Measurements from ENCODE around the gene PDCD5. TPM values are rescaled to one million over a fixed set of nuclear protein-coding genes. Genes with fewer than 3 reads are reported as not detected.
A peak's percentile ranks its signal among the peaks of the same experiment; 100 is the strongest.

PDCD5 gene, protein sequence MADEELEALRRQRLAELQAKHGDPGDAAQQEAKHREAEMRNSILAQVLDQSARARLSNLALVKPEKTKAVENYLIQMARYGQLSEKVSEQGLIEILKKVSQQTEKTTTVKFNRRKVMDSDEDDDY
- 111 and 118 TPM in 2 replicates for total RNA-seq (2021)
- long read RNA-seq, transcript PDCD5-207 (6 exons, 699 nt) = major isoform, 38 of 52 reads
- long read RNA-seq, partial matches to known transcripts = 6 of 52 reads
- long read RNA-seq, other reads (novel, unspliced or antisense) = 6 of 52 reads

DNA sequence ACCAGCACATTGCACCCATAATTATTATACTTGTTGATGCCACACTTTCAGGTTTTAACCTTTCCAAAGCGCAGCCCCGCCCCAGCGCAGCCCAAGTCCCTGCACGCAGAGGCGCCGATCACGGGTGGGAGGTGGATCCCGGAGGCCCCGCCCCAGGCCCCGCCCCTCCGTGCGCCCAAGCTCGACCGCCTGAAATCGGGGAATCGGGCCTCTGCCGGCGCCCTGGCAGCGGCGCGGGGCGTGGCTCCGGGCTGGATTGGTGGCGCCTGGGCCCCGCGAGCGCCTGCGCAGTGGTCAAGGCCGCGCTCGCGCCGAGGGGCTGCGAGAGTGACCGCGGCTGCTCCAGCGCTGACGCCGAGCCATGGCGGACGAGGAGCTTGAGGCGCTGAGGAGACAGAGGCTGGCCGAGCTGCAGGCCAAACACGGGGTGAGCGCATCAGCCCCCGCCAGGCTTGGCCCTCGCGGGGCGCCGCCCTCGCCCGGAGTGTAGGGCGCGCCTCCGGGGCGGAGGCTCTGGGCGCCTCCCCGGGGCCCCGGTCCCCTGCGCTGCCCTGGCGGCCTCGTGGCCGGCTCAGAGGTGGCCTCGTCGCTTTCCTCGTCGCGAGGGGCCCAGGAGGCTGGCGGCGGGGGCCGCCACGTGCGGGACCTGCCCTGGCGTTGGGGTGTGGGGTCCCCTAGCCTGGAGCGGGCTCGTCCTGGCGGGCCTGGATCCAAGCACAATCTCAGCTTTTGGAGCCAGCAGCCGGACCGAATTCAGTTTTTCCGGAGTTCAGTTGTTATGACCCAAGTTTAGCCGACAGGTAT, at the start of gene PDCD5:
PDCD5 (plus strand) TSS at position 290 of the 804 bp plus-strand sequence; CDS start at position 362, 72 bp downstream.
- peaks cover 31% of the 10 kb centered on the region for H3K27me3 Mint-ChIP-seq (ENCODE audit: low read depth)
- Histone ChIP-seq H4K8ac (replicated peaks; ENCODE audit: insufficient read length, low read depth, low read length) (no peak within 1 kb of the TSS), H3K23ac (ENCODE audit: insufficient read length, low read depth, low read length) (no peak within 1 kb of the TSS), H3K27ac (ENCODE audit: insufficient read length, low read depth, low read length) (no peak within 1 kb of the TSS), H3K14ac (ENCODE audit: insufficient read depth, low read length) (0 out of 2 replicates have a peak within 1 kb of the TSS, but pooled peaks have one; percentile 82), H3K9ac (ENCODE audit: extremely low read depth, insufficient read length, low read length) (peak within 1 kb of the TSS; percentile 68), H2BK120ac (ENCODE audit: low read depth, low read length, poor library complexity, severe bottlenecking) (no peak within 1 kb of the TSS), H3T11ph (ENCODE audit: low read length) (no peak within 1 kb of the TSS), H3K18ac (ENCODE audit: insufficient read length, low read depth, low read length) (no peak within 1 kb of the TSS), H3K23me2 (ENCODE audit: insufficient read length, low read depth, low read length, poor library complexity, severe bottlenecking) (peaks cover 4% of the 10 kb centered on the region), H4K91ac (ENCODE audit: insufficient read length, low read depth, low read length) (no peak within 1 kb of the TSS), H3K79me2 (ENCODE audit: insufficient read depth, low read length) (peaks cover 2% of the 10 kb centered on the region; the same call in 1 of the 2 replicates), H2BK12ac (ENCODE audit: insufficient read length, low read depth, low read length) (no peak within 1 kb of the TSS), H2AFZ (ENCODE audit: low read length) (no peak within 1 kb of the TSS), H3K79me1 (ENCODE audit: insufficient read depth, low read depth, low read length, poor library complexity, severe bottlenecking) (peaks cover 5% of the 10 kb centered on the region), H3K9me3 (ENCODE audit: control insufficient read depth, low read depth, low read length) (no peaks in the 10 kb centered on the region), H2BK5ac (ENCODE audit: insufficient read length, low read length) (no peak within 1 kb of the TSS), H3K56ac (ENCODE audit: insufficient read length, low read depth, low read length) (no peak within 1 kb of the TSS), H2AK5ac (ENCODE audit: insufficient read length, low read length) (no peak within 1 kb of the TSS), H4K20me1 (ENCODE audit: control insufficient read depth, insufficient read depth, insufficient read length) (no peaks in the 10 kb centered on the region), H2BK20ac (ENCODE audit: low read depth, low read length, poor library complexity, severe bottlenecking) (no peak within 1 kb of the TSS), H2BK15ac (ENCODE audit: low read depth, low read length) (no peak within 1 kb of the TSS), H3K4me1 (ENCODE audit: insufficient read depth, low read length) (no peaks in the 10 kb centered on the region), H3K4ac (ENCODE audit: low read depth, low read length) (no peak within 1 kb of the TSS), H3K4me2 (ENCODE audit: insufficient read depth, insufficient read length, low read length) (peak within 1 kb of the TSS; percentile 85), H4K5ac (ENCODE audit: insufficient read length, low read depth, low read length) (no peak within 1 kb of the TSS), H3K27me3 (ENCODE audit: insufficient read depth, low read length) (no peaks in the 10 kb centered on the region)
- DNase-seq = peak; percentile 92
- no peak for TF ChIP-seq CTCF (conservative IDR thresholded peaks at IDR 0.05)
- no peaks in the 10 kb centered on the region for H3K9me3 Mint-ChIP-seq
- peaks cover 8 to 9% of the 10 kb centered on the region in 2 experiments; a peak in 3 of 4 replicates for H3K4me1 Mint-ChIP-seq
- peaks cover 14 to 38% (median 33%) of the 10 kb centered on the region in 3 experiments for H3K36me3 Mint-ChIP-seq (ENCODE audit: insufficient read depth in 1 of 3, low read depth in 3 of 3)
- H3K4me3 Mint-ChIP-seq = peak within 1 kb of the TSS; percentile 92 to 94
- no CpG with 5 or more reads among the region's 81 CpGs for WGBS (ENCODE audit: extremely low coverage, insufficient read length, low lambda C conversion rate)
- peak within 1 kb of the TSS in 1 of 3 experiments; percentile 68; a peak in 2 of 7 replicates for H3K27ac Mint-ChIP-seq
